HG02798 (cell line): ENCODE data around the gene DHDH.

Source experiments
- ATAC-seq: cut with Tn5 transposase; IDR thresholded peaks from one replicate; pipeline ENCODE4 v1.9.1; 2021; ENCODE audit warnings: mild to moderate bottlenecking; ENCODE audit not compliant: unreplicated experiment, poor library complexity

The DHDH gene

DNA sequence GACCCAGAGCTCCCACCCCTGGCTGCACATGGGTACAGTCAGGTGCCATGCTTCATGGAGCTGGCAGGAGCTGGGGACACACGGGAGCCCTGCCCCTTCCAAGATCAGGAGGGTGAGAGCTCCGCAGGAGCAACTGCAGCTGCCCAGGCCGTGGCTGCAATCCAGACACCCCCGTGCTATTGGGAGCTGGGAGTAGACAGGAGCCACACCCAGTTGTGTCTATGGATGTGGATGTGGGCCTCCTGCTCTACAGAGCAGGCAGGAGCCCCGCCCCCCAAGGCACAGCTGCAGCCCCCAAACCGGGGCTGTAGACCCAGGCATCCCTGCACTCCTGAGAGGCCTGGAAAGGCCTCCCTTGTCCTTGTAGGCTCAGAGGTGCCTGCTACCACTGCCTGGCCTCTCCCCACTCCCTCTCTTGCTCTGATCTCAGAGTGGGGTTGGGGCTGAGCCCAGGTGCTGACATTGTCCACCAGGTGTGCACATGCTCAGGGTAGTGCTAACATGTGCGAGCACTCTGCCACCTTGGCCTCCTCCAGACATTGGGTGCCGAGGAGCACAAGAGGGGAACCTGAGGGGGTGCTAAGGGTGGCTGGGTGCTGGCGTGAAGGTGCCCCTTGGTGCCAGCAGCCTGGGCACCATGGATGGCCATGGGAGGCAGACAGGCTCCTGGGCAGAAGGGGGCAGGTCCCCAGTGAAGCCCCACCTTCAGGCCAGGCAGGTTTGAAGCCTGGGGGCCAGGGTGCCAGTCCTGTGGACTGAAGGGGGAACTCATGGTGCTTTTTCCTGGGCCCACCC lies 13.2 kb downstream of the DHDH start:
- ATAC-seq: no peak

DNA sequence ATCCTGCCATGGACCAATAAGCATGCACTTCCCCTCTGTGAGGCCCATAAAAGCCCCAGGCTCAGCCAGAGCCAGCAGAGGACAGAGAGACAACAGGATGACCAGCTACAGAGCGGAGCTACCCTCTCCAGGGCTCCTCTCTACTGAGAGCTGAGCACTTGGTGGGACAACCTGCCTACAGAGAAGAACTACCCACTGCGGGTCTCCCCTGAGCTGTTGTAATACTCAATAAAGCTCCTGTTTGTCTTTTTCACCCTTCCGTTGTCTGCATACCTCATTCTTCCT lies 13.7 kb downstream of the DHDH start:
- no peak for ATAC-seq

DNA sequence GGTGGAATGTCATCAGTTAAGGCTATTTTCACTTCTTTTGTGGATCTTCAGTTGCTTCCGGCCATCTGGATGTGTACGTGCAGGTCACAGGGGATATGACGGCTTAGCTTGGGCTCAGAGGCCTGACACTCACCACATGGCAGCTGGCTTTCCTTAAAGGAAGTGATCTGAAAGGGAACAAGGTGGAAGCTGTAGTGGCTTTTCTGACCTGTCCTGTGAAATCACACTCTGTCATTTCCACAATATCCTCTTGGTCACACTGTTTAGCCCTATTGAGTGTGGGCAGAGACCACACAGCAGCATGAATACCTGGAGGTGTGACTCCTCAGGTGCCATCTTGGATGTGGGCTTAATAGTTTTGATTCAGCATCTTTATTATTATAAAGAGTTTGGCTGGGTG lies 16.7 kb downstream of the DHDH start:
- no peak for ATAC-seq

DNA sequence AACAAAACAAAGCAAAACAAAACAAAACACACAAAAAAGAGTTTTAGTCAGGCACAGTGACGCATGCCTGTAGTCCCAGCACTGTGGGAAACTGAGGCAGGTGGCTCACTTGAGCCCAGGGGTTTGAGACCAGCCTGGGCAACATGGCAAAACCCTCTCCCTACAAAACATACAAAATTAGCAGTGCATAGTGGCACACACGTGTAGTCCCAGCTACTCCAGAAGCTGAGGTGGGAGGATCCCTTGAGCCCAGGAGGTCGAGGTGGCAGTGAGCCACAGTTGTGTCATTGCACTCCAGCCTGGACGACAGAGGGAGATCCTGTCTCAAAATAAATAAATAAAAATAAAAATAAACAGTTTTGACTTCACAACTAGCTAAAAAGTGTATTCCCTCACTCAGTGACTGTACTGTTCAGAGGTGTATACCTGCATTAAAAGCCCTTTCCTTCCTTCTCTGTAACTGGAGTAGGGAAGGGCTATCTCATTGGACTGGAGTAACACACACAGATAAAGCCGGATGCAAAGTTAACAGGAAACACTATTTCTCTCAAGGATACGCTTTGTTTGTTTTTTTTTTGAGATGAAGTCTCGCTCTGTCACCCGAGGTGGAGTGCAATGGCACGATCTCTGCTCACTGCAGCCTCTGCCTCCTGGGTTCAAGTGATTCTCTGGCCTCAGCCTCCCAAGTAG lies 17.5 kb downstream of the DHDH start:
- no peak for ATAC-seq

DNA sequence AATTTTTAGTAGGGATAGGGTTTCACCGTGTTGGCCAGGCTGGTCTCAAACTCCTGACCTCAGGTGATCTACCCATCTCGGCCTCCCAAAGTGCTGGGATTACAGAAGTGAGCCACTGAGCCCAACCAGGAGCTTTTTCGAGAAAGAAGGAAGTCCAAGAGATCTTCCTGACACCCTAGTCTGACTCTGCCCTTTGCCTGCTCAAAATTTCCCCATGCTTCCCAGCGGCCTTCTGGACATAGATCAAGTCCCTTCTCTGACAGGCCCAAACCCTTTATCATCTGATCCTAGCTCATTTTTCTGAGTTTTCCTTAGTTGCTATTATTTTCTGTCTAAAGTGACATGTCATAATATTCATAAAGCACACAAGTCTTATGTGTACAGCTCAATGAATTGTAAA lies 19.6 kb downstream of the DHDH start:
- no peak for ATAC-seq

DNA sequence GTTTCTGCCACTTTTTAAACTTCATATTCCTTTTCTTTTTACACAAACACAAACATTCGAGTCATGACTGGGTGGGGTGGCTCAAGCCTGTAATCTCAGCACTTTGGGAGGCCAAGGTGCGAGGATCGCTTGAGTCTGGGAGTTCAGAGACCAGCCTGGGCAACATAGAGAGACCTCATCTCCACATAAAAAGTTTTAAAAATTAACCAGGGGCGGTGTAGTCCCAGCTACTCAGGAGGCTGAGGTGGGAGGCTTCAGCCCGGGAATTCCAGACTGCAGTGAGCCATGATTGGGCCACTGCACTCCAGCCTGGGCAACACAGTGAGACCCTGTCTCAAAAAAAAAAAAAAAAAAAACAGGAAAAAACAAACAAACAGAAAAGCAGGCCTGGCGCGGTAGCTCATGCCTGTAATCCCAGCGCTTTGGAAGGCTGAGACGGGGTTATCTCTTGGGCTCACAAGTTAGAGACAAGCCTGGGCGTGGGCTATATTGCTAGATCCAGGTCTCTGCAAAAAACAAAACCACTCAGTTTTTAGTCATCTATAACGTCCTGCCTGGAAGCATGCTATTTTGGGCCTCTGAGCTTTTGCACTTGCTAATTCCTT lies 20.6 kb downstream of the DHDH start:
- no peak for ATAC-seq

DNA sequence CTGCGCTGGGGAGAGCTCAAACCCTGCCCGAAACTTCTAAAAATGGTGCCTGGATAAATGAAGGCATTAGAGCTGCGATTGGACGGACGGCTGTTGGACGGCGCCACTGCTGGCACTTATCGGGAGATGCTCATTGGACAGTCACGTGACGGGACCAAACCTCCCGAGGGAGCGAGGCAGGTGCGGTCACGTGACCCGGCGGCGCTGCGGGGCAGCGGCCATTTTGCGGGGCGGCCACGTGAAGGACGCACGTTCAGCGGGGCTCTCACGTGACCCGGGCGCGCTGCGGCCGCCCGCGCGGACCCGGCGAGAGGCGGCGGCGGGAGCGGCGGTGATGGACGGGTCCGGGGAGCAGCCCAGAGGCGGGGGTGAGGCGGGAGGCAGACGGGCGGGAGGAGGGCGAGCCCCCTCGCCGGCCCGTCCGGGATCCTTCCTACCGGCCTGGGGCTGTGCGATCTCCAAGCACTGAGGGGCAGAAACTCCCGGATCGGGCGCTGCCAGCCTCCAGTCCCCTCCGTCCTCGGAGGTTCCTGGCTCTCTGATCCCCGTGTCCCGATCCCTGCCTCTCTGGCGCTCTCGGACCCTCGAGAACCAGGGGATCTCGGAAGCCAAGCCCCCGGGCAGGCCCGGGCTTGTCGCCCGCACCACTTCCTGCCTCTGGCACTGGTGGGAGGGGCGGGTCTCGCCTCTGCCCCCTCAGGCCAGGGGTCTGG lies 21.3 kb downstream of the DHDH start, which contains the start of gene BAX:
Gene BAX, plus strand, starts transcription at position 281 of the 713 bp plus-strand sequence. Its CDS starts 54 bp downstream, at position 335.
- ATAC-seq: peak; percentile 94

DNA sequence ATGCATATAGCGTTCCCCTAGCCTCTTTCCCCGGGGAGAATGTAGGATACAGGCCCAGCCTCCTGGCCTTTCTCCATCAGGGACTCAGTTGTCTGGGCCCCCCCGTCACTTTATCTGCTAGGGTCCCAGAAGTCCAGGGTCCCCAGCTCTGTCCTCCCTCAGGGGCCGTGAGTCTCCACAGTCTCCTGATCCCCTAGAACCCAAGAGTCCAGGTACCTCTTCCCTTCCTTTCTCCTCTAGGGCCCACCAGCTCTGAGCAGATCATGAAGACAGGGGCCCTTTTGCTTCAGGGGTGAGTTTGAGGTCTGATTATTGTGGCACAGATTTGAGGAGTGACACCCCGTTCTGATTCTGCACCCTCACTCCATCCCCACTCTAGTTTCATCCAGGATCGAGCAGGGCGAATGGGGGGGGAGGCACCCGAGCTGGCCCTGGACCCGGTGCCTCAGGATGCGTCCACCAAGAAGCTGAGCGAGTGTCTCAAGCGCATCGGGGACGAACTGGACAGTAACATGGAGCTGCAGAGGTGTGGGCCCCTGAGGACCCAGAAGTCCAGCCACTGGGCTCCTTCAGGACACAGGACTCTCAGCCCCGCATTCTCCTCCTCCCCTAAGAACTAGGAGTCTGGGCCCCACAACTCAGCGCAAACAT lies 21.9 kb downstream of the DHDH start:
- ATAC-seq: no peak

DNA sequence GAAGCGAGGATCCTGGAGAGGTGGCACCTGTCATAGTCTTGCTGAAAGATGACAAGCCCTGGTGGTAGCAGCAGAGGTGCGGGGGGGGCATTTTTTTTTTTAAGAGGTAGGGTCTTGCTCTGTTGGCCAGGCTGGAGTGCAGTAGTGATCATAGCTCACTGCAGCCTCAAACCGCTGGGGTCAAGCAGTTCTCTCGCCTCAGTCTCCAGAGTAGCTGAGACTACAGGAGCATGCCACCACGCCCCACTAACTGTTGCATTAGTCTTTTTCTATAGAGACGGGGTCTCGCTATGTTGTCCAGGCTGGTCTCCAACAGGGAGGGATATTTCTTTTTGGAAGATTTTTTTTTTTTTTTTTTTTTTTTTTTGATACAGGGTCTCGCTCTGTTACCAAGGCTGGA lies 24.5 kb downstream of the DHDH start:
- no peak for ATAC-seq

DNA sequence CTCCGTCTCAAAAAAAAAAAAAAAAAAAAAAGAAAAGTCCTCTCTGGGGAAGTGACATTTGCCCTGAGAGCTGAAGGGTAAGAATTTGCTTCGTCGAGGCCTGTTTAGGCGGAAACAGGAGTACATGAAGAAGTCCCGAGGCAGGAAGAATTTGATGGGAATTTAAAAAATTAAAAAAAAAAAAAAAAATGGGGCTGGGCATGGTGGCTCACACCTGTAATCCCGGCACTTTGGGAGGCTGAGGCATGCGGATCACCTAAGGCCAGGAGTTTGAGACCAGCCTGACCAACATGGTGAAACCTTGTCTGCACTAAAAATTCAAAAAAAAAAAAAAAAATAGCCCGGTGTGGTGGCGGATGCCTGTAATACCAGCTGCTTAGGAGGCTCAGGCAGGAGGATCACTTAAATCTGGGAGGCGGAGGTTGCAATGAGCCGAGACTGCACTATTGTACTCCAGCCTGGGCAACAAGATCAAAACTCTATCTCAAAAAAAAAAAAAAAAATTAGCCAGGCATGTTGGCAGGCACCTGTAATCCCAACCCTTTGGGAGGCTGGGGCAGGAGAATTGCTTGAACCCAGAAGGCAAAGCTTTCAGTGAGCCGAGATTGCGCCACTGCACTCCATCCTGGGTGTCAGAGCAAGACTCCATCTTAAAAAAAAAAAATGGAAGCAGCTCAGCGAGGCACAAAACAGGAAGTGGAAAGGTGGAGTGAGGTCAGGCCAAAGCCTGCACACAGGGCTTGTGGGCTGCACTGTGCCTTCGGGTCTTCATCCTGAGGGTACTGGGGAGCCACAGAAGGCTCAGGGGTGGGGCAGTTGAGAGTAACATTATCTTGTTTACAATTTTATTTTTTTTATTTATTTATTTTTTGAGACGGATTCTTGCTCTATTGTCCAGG lies 26.1 kb downstream of the DHDH start:
- no peak for ATAC-seq

DNA sequence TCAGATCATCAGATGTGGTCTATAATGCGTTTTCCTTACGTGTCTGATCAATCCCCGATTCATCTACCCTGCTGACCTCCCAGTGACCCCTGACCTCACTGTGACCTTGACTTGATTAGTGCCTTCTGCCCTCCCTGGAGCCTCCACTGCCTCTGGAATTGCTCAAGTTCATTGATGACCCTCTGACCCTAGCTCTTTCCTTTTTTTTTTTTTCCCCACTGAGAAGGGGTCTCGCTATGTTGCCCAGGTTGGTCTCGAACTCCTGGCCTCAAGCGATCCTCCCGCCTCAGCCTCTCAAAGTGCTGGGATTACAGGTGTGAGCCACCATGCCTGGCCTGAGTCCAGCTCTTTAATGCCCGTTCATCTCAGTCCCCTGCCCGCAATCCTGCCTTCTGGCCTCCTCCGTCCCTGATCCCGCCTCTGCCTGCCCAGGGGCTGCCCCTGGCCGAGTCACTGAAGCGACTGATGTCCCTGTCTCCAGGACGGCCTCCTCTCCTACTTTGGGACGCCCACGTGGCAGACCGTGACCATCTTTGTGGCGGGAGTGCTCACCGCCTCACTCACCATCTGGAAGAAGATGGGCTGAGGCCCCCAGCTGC lies 27.7 kb downstream of the DHDH start:
- ATAC-seq: no peak

DNA sequence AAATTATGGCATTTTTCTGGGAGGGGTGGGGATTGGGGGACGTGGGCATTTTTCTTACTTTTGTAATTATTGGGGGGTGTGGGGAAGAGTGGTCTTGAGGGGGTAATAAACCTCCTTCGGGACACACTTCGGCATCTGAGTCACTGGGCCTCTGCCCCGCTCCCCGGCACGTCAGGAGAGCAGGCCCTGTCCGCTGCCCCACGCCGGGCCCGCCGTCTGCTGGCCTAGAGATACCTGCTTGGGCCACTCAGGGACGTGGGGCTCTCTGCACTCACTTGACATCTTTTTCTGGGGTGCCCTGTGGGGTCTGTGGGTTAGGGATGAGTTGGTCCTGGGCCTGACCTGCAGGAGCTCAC lies 28.2 kb downstream of the DHDH start:
- no peak for ATAC-seq

DNA sequence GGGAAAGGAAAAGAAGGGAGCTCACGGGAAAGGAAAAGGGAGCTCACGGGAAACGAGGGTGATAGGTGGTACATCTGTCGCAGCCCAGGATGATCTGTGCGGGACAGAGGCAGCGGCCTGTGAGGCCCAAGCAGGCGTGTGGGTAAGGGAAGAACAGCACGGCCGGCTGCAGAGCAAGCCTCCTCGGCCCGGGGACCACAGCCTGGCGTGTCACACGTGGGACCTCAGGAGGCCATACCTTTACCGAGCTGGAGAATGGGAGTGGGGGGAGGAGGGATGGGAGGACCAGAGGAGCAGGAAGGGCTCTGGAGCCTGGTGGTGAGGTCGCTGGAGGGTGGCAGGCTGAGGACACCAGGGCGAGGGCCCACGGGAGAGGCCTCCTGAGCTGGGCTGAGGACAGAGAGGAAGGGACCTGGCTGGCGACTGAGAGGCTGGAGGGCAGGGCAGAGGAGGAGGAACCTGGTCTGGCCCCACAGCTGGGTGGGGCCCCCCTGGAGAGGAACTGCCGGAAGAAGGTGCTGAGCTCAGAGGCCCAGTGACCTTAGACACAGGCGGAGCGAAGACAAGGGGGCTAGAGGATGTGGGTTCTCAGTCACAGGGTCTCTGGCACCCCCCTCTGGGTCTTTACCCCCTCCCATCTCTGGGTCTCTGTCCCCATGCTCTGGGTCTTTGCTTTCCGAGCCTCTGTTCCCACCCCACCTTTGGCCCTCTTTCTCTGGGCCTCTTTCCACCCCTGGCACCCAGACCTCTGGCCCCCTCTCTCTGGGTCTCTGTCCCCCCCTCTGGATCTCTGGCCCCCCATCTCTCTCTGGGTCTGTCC lies 28.7 kb downstream of the DHDH start:
- peak; percentile 25 for ATAC-seq

DNA sequence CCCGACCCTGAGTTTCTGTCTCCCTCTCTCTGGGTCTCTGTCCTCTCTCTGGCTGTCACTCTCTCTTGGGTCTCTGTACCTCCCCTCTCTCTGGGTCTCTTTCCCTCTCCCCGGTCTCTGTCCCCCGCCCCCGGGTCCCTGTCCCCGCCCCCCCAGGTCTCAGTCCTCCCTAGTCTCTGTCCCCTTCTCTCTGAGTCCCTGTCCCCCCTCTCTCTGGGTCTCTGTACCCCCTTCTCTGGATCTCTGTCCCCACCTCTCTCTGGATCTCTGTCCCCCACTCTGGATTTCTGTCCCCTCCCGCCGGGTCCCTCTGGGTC lies 29.3 kb downstream of the DHDH start:
- ATAC-seq: no peak

DNA sequence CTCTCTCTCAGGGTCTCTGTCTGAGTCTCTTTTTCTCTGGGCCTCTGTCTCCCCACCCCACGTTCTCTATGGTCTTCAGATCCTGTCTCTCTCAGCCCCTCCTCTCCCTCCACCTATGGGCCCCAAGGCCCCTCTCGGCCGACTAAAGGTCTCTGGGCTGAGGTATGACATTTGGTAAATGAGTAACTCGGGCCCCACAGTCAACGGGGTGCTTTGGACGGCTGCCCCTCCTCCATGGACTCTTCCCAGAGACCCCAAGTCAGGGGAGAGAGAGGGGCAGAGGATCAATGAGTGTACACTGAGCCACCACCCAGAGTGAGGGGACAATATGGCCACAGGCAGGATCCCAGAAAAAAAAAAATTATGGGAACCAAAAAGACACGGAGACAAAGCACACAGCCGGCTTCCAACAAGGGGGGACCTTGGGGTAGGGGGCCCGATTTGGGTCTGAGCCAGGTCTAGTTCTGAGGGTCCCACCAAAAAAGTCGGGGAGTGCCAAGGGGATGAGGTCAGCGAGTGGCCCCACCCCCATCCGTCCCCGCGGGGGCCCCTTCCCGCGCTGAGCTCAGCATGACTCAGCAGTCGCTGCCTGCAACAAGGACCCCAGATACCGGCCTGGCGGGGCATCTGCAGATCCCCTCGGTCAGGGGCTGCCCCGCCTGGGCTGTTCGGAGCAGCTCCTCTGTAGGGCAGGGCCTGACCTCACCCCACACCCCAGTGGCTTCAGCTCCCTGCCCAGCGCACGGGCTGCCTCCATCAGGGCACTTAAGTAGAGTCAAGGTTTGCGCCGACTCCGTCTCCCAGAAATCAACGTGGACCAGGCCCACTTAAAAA lies 30.1 kb downstream of the DHDH start:
- ATAC-seq: peak; percentile 21

DNA sequence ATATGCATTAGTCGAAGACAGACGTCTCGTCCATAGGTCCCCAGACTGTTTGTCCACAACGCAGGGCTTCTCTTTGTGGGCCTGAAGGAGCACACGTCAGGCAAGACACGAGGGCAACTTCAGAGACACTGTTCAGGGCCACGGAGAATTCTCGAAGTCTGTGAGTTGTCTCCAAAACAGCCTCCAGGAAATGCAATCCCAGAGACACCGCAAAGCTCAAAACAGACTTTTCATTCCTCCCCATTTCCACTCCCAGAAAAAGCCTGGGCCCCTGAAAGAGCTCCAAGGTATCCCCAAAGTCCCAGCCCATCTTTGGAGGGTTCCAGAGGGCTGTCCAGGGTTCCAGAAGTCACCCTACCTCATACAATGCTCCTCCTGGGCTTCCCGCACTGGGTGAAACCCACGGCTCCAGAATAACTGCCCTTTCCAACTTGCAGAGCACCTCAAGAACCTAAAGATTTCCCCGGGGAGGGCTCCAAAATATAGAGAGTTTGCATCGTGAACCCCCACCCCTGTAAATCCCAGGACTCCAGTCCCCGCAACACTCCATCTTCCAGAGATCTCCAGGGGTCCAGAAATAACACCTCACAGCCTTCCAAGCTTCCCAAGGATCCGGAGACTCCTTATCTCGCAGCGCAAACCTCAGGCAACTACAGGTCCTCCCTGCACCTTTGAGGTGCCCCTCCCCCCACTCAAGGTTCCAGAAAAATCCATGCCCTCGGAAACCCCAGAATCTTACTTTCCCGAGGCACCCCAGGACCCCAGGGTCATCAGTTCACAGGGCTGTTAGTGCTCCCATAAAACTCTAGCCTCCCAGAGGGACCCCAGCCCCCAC lies 30.9 kb downstream of the DHDH start:
- no peak for ATAC-seq
